GM20000 (cell line): Measurements from ENCODE around the gene TRAPPC5.

Experiments used
- DNase-seq: peaks from one replicate; pipeline ENCODE4 v3.0.0; 2012; ENCODE audit warnings: low spot score
- TF ChIP-seq, protein P1 (sequence below): IDR thresholded peaks from 2 replicates; pipeline ENCODE4 v1.5.1; 2012; ENCODE audit warnings: mild to moderate bottlenecking, control low read depth; ENCODE audit errors: extremely low read depth, missing control alignments

Gene TRAPPC5

DNA sequence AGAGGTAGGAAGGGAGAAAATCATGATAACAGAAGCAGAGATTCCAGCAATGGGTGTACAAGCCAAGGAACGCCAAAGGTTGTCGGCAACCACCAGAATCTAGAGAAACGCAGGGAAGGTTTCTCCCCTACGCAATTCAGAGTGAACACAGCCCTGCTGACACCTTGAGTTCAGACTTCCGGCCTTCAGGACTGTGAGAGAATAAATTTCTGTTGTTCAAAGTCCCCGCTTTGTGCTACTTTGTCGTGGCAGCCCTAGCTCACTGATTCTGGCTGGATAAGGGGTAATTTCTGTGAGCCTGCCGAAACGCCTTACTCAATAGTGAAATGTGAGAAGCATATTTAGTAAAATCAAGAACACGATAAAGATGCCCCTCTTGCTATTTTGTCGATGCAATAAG lies 56.6 kb downstream of the TRAPPC5 start:
- no peak for DNase-seq
- TF ChIP-seq, protein P1, sequence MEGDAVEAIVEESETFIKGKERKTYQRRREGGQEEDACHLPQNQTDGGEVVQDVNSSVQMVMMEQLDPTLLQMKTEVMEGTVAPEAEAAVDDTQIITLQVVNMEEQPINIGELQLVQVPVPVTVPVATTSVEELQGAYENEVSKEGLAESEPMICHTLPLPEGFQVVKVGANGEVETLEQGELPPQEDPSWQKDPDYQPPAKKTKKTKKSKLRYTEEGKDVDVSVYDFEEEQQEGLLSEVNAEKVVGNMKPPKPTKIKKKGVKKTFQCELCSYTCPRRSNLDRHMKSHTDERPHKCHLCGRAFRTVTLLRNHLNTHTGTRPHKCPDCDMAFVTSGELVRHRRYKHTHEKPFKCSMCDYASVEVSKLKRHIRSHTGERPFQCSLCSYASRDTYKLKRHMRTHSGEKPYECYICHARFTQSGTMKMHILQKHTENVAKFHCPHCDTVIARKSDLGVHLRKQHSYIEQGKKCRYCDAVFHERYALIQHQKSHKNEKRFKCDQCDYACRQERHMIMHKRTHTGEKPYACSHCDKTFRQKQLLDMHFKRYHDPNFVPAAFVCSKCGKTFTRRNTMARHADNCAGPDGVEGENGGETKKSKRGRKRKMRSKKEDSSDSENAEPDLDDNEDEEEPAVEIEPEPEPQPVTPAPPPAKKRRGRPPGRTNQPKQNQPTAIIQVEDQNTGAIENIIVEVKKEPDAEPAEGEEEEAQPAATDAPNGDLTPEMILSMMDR, result no peak
